Measurements from ENCODE around the gene CENPO. TPM values are rescaled to one million over a fixed set of nuclear protein-coding genes. Genes with fewer than 3 reads are reported as not detected.

Gene CENPO
- total RNA-seq, 2 donors from 2014 or later, result 3.5 to 6.5 TPM

- H3K9me3 ChIP-seq (ENCODE audit: control insufficient read depth, low read length, poor library complexity, severe bottlenecking), result no peaks in the 10 kb centered on the region
- H3K27ac Mint-ChIP-seq, result no peak overlapping the region
- H3K27me3 Mint-ChIP-seq, result no peaks in the 10 kb centered on the region
- no peak overlapping the region for H3K4me3 Mint-ChIP-seq
- peaks cover 10% of the 10 kb centered on the region for H3K4me1 Mint-ChIP-seq
- peaks cover 14% of the 10 kb centered on the region for H3K36me3 Mint-ChIP-seq (ENCODE audit: low read depth)
- ATAC-seq (no peak), DNase-seq (no peak)
These were observed 24.6 kb upstream of the CENPO start for GRCh38 chr2:24768601-24769000.

GRCh38 chr2:24771061-24771460 is 22.2 kb upstream of the CENPO start:
- Mint-ChIP-seq H3K4me3 (no peak overlapping the region), H3K27me3 (no peaks in the 10 kb centered on the region), H3K27ac (peak overlapping the region; percentile 39)

GRCh38 chr2:24771764-24772586 is 21.2 kb upstream of the CENPO start:
- DNase-seq (no peak), ATAC-seq (no peak)
- peak overlapping the region; percentile 39 for H3K27ac Mint-ChIP-seq
- no peak overlapping the region for H3K4me3 Mint-ChIP-seq
- H3K36me3 Mint-ChIP-seq (ENCODE audit: low read depth), result peaks cover 2% of the 10 kb centered on the region
- no peaks in the 10 kb centered on the region for H3K9me3 ChIP-seq (ENCODE audit: control insufficient read depth, low read length, poor library complexity, severe bottlenecking)
- H3K4me1 Mint-ChIP-seq, result peaks cover 2% of the 10 kb centered on the region
- H3K27me3 Mint-ChIP-seq, result no peaks in the 10 kb centered on the region

More at GRCh38 chr2:24771061-24771460, 22.2 kb upstream of the CENPO start:
- H3K36me3 Mint-ChIP-seq (ENCODE audit: low read depth), result peaks cover 8% of the 10 kb centered on the region
- no peaks in the 10 kb centered on the region for H3K9me3 ChIP-seq (ENCODE audit: control insufficient read depth, low read length, poor library complexity, severe bottlenecking)
- no peak for DNase-seq
- ATAC-seq, result no peak
- peaks cover 8% of the 10 kb centered on the region for H3K4me1 Mint-ChIP-seq

- Mint-ChIP-seq H3K4me3 (no peak overlapping the region), H3K4me1 (peaks cover 2% of the 10 kb centered on the region), H3K27ac (no peak overlapping the region), H3K27me3 (peaks cover 5% of the 10 kb centered on the region), H3K36me3 (ENCODE audit: low read depth) (peaks cover 2% of the 10 kb centered on the region)
- ATAC-seq (no peak), DNase-seq (no peak)
- H3K9me3 ChIP-seq (ENCODE audit: control insufficient read depth, low read length, poor library complexity, severe bottlenecking), result no peaks in the 10 kb centered on the region
These were observed 18.9 kb upstream of the CENPO start for GRCh38 chr2:24774373-24774772.

- peaks cover 13% of the 10 kb centered on the region for H3K27me3 Mint-ChIP-seq
- H3K27ac Mint-ChIP-seq, result no peak overlapping the region
- H3K36me3 Mint-ChIP-seq (ENCODE audit: low read depth), result no peaks in the 10 kb centered on the region
- no peak for DNase-seq
- H3K4me1 Mint-ChIP-seq, result no peaks in the 10 kb centered on the region
- ATAC-seq, result no peak
- H3K4me3 Mint-ChIP-seq, result no peak overlapping the region
- no peaks in the 10 kb centered on the region for H3K9me3 ChIP-seq (ENCODE audit: control insufficient read depth, low read length, poor library complexity, severe bottlenecking)
These were observed 14.1 kb upstream of the CENPO start for GRCh38 chr2:24779116-24779515.

- peaks cover 3% of the 10 kb centered on the region for H3K36me3 Mint-ChIP-seq (ENCODE audit: low read depth)
- H3K9me3 ChIP-seq (ENCODE audit: control insufficient read depth, low read length, poor library complexity, severe bottlenecking), result no peaks in the 10 kb centered on the region
- H3K4me3 Mint-ChIP-seq, result no peak overlapping the region
- no peak for DNase-seq
- H3K27me3 Mint-ChIP-seq, result peaks cover 8% of the 10 kb centered on the region
- no peaks in the 10 kb centered on the region for H3K4me1 Mint-ChIP-seq
- H3K27ac Mint-ChIP-seq, result no peak overlapping the region
- ATAC-seq, result no peak
These were observed 9.6 kb upstream of the CENPO start for GRCh38 chr2:24783641-24784040.

GRCh38 chr2:24785671-24786321 is 7.4 kb upstream of the CENPO start:
- H3K9me3 ChIP-seq (ENCODE audit: control insufficient read depth, low read length, poor library complexity, severe bottlenecking), result no peaks in the 10 kb centered on the region
- H3K27ac Mint-ChIP-seq, result no peak overlapping the region
- DNase-seq, result no peak
- no peaks in the 10 kb centered on the region for H3K4me1 Mint-ChIP-seq
- H3K4me3 Mint-ChIP-seq, result no peak overlapping the region
- H3K36me3 Mint-ChIP-seq (ENCODE audit: low read depth), result peaks cover 3% of the 10 kb centered on the region
- H3K27me3 Mint-ChIP-seq, result peaks cover 8% of the 10 kb centered on the region
- peak; percentile 80 for ATAC-seq

- peaks cover 6% of the 10 kb centered on the region for H3K27me3 Mint-ChIP-seq
- H3K36me3 Mint-ChIP-seq (ENCODE audit: low read depth), result peaks cover 3% of the 10 kb centered on the region
- H3K4me3 Mint-ChIP-seq, result no peak overlapping the region
- ATAC-seq (no peak), DNase-seq (no peak)
- no peaks in the 10 kb centered on the region for H3K9me3 ChIP-seq (ENCODE audit: control insufficient read depth, low read length, poor library complexity, severe bottlenecking)
- H3K27ac Mint-ChIP-seq, result no peak overlapping the region
- peaks cover 2% of the 10 kb centered on the region for H3K4me1 Mint-ChIP-seq
These were observed 5.7 kb upstream of the CENPO start for GRCh38 chr2:24787532-24787931.

GRCh38 chr2:24788816-24789215 is 4.4 kb upstream of the CENPO start:
- Mint-ChIP-seq H3K27ac (no peak overlapping the region), H3K36me3 (ENCODE audit: low read depth) (peaks cover 3% of the 10 kb centered on the region), H3K27me3 (no peaks in the 10 kb centered on the region), H3K4me3 (no peak overlapping the region), H3K4me1 (peaks cover 6% of the 10 kb centered on the region)
- DNase-seq (no peak), ATAC-seq (no peak)
- H3K9me3 ChIP-seq (ENCODE audit: control insufficient read depth, low read length, poor library complexity, severe bottlenecking), result no peaks in the 10 kb centered on the region

GRCh38 chr2:24791452-24791851 is 1.8 kb upstream of the CENPO start:
- ATAC-seq (no peak), DNase-seq (no peak)
- H3K27ac Mint-ChIP-seq, result no peak overlapping the region
- peaks cover 3% of the 10 kb centered on the region for H3K36me3 Mint-ChIP-seq (ENCODE audit: low read depth)
- H3K9me3 ChIP-seq (ENCODE audit: control insufficient read depth, low read length, poor library complexity, severe bottlenecking), result no peaks in the 10 kb centered on the region
- H3K4me1 Mint-ChIP-seq, result peaks cover 9% of the 10 kb centered on the region
- no peak overlapping the region for H3K4me3 Mint-ChIP-seq
- no peaks in the 10 kb centered on the region for H3K27me3 Mint-ChIP-seq

GRCh38 chr2:24792542-24792873 is 717 bp upstream of the CENPO start:
- Mint-ChIP-seq H3K4me3 (peak overlapping the region; percentile 96), H3K27me3 (no peaks in the 10 kb centered on the region), H3K36me3 (ENCODE audit: low read depth) (peaks cover 3% of the 10 kb centered on the region), H3K4me1 (peaks cover 16% of the 10 kb centered on the region), H3K27ac (peak overlapping the region; percentile 97)
- DNase-seq (no peak), ATAC-seq (no peak)
- no peaks in the 10 kb centered on the region for H3K9me3 ChIP-seq (ENCODE audit: control insufficient read depth, low read length, poor library complexity, severe bottlenecking)

- ATAC-seq (no peak), DNase-seq (no peak)
- Mint-ChIP-seq H3K36me3 (ENCODE audit: low read depth) (peaks cover 7% of the 10 kb centered on the region), H3K27ac (peak overlapping the region; percentile 97), H3K4me1 (peaks cover 25% of the 10 kb centered on the region), H3K27me3 (no peaks in the 10 kb centered on the region), H3K4me3 (peak overlapping the region; percentile 96)
- H3K9me3 ChIP-seq (ENCODE audit: control insufficient read depth, low read length, poor library complexity, severe bottlenecking), result no peaks in the 10 kb centered on the region
These were observed 673 bp downstream of the CENPO start for GRCh38 chr2:24793761-24794435.

GRCh38 chr2:24797644-24798043 is 4.4 kb downstream of the CENPO start:
- Mint-ChIP-seq H3K4me3 (no peak overlapping the region), H3K36me3 (ENCODE audit: low read depth) (peaks cover 7% of the 10 kb centered on the region), H3K4me1 (peaks cover 25% of the 10 kb centered on the region), H3K27ac (peak overlapping the region; percentile 41), H3K27me3 (no peaks in the 10 kb centered on the region)
- ATAC-seq (no peak), DNase-seq (no peak)
- H3K9me3 ChIP-seq (ENCODE audit: control insufficient read depth, low read length, poor library complexity, severe bottlenecking), result no peaks in the 10 kb centered on the region
